ENCODE data around the gene ROCK1.
A peak's percentile ranks its signal among the peaks of the same experiment; 100 is the strongest.

The ROCK1 gene

GRCh38 chr18:21134895-21135294 is 23.3 kb upstream of the ROCK1 start:
- peak; percentile 49 for DNase-seq (ENCODE audit: low read depth)
- H3K4me3 ChIP-seq (ENCODE audit: control insufficient read depth, low read depth, low read length), result no peak overlapping the region
- peak; percentile 34 for TF ChIP-seq CTCF (conservative IDR thresholded peaks at IDR 0.05; ENCODE audit: control insufficient read depth, insufficient read depth, low read depth, low read length)

GRCh38 chr18:21132398-21132918 is 20.8 kb upstream of the ROCK1 start:
- no peak overlapping the region for H3K4me3 ChIP-seq (ENCODE audit: control insufficient read depth, low read depth, low read length)
- TF ChIP-seq CTCF (conservative IDR thresholded peaks at IDR 0.05; ENCODE audit: control insufficient read depth, insufficient read depth, low read depth, low read length), result no peak
- DNase-seq (ENCODE audit: low read depth), result no peak

- DNase-seq (ENCODE audit: low read depth), result no peak
- no peak for TF ChIP-seq CTCF (conservative IDR thresholded peaks at IDR 0.05; ENCODE audit: control insufficient read depth, insufficient read depth, low read depth, low read length)
- no peak overlapping the region for H3K4me3 ChIP-seq (ENCODE audit: control insufficient read depth, low read depth, low read length)
Measured at GRCh38 chr18:21131698-21132227, 20.1 kb upstream of the ROCK1 start.

GRCh38 chr18:21129566-21130216 is 18.1 kb upstream of the ROCK1 start:
- no peak overlapping the region for H3K4me3 ChIP-seq (ENCODE audit: control insufficient read depth, low read depth, low read length)
- TF ChIP-seq CTCF (conservative IDR thresholded peaks at IDR 0.05; ENCODE audit: control insufficient read depth, insufficient read depth, low read depth, low read length), result no peak
- DNase-seq (ENCODE audit: low read depth), result peak; percentile 59

GRCh38 chr18:21123290-21123926 is 11.8 kb upstream of the ROCK1 start:
- TF ChIP-seq CTCF (conservative IDR thresholded peaks at IDR 0.05; ENCODE audit: control insufficient read depth, insufficient read depth, low read depth, low read length), result no peak
- no peak for DNase-seq (ENCODE audit: low read depth)
- H3K4me3 ChIP-seq (ENCODE audit: control insufficient read depth, low read depth, low read length), result no peak overlapping the region

GRCh38 chr18:21118806-21119205 is 7.2 kb upstream of the ROCK1 start:
- DNase-seq (ENCODE audit: low read depth), result no peak
- H3K4me3 ChIP-seq (ENCODE audit: control insufficient read depth, low read depth, low read length), result no peak overlapping the region
- TF ChIP-seq CTCF (conservative IDR thresholded peaks at IDR 0.05; ENCODE audit: control insufficient read depth, insufficient read depth, low read depth, low read length), result no peak
